HepG2 (cell line): ENCODE data around the gene TEKTIP1. TPM values are rescaled to one million over a fixed set of nuclear protein-coding genes. Genes with fewer than 3 reads are reported as not detected.

Experiments
- FOXA1 ChIP-seq, 2 experiments: fragments of 450-650 bp in 1 of 2; sonication (generic) in 1 of 2; formaldehyde crosslinking in 1 of 2; IDR thresholded peaks; 2 replicates each; pipeline versions ENCODE4 v1.4.0 to v1.6.1; 2016 to 2020; ENCODE audit warnings: missing genetic modification reagents in 1 of 2
- HINFP ChIP-seq: sonication (generic); formaldehyde crosslinking; IDR thresholded peaks from 2 replicates; pipeline ENCODE4 v1.4.0; 2020; ENCODE audit warnings: low read depth, mild to moderate bottlenecking, missing genetic modification reagents
- KLF6 ChIP-seq: IDR thresholded peaks from 2 replicates; pipeline ENCODE4 v1.8.0; 2016; ENCODE audit warnings: missing biosample characterization, missing genetic modification reagents
- MLXIP ChIP-seq: sonication (generic); formaldehyde crosslinking; IDR thresholded peaks from 2 replicates; pipeline ENCODE4 v1.9.0; 2021; ENCODE audit warnings: missing genetic modification reagents, borderline replicate concordance
- NFAT5 ChIP-seq: sonication (generic); formaldehyde crosslinking; IDR thresholded peaks from 2 replicates; pipeline ENCODE4 v1.4.0; 2020; ENCODE audit warnings: missing genetic modification reagents
- SP5 ChIP-seq: IDR thresholded peaks from 2 replicates; pipeline ENCODE4 v1.6.1; 2016; ENCODE audit warnings: low read depth, borderline replicate concordance
- TCF12 ChIP-seq, 2 experiments: fragments of 450-650 bp in 1 of 2; sonication (generic) in 1 of 2; formaldehyde crosslinking in 1 of 2; IDR thresholded peaks; 2 replicates each; pipeline versions ENCODE4 v1.6.1 to v1.8.0; 2017 to 2022; ENCODE audit warnings: antibody characterized with exemption in 1 of 2, mild to moderate bottlenecking in 1 of 2, missing genetic modification reagents in 1 of 2, moderate library complexity in 1 of 2
- ZBTB4 ChIP-seq: sonication (generic); formaldehyde crosslinking; IDR thresholded peaks from 2 replicates; pipeline ENCODE4 v1.4.0; 2020; ENCODE audit warnings: missing genetic modification reagents, mild to moderate bottlenecking, borderline replicate concordance
- ZNF225 ChIP-seq: sonication (generic); formaldehyde crosslinking; IDR thresholded peaks from 2 replicates; pipeline ENCODE4 v1.4.0; 2020; ENCODE audit warnings: mild to moderate bottlenecking, missing genetic modification reagents
- ZNF451 ChIP-seq: sonication (generic); formaldehyde crosslinking; IDR thresholded peaks from 2 replicates; pipeline ENCODE4 v1.5.0; 2020; ENCODE audit warnings: mild to moderate bottlenecking, missing genetic modification reagents
- ZNF576 ChIP-seq: sonication (generic); formaldehyde crosslinking; IDR thresholded peaks from 2 replicates; pipeline ENCODE4 v1.4.0; 2020; ENCODE audit warnings: mild to moderate bottlenecking, missing genetic modification reagents
- ZNF616 ChIP-seq: sonication (generic); formaldehyde crosslinking; IDR thresholded peaks from 2 replicates; pipeline ENCODE4 v1.5.0; 2020; ENCODE audit warnings: low read depth, mild to moderate bottlenecking, missing genetic modification reagents
- ZNF75D ChIP-seq: sonication (generic); formaldehyde crosslinking; IDR thresholded peaks from 2 replicates; pipeline ENCODE4 v1.8.1; 2023; ENCODE audit warnings: missing genetic modification reagents, mild to moderate bottlenecking, borderline replicate concordance
- ZNF841 ChIP-seq: sonication (generic); formaldehyde crosslinking; IDR thresholded peaks from 2 replicates; pipeline ENCODE4 v1.8.1; 2023; ENCODE audit warnings: missing genetic modification reagents, borderline replicate concordance
- ZNF850 ChIP-seq: sonication (generic); formaldehyde crosslinking; conservative IDR thresholded peaks from 2 replicates; pipeline ENCODE4 v1.9.0; 2021; ENCODE audit warnings: mild to moderate bottlenecking, missing genetic modification reagents
- polyA plus RNA-seq, 8 experiments: library from polyadenylated mRNA; depleted of rRNA in 3 of 8; stranded (reverse) in 7 of 8; unstranded in 1 of 8; fragments of >200 nt; fragmentation: Illumina TruSeq in 4 of 8; extraction: Trizol in 4 of 8; gene quantifications; 2 replicates each; pipeline versions ENCODE4 v1.2.1 to v1.2.3, GENCODE V29; 2011 to 2016; ENCODE audit warnings: low read depth in 4 of 8, missing spikeins in 1 of 8, mixed read lengths in 1 of 8; ENCODE audit not compliant: insufficient read depth in 1 of 8
- total RNA-seq, 5 experiments: library from RNA; depleted of rRNA; stranded (reverse); fragments of >200 nt; fragmentation: Illumina TruSeq; extraction: Trizol; gene quantifications; 2 replicates each; pipeline ENCODE4 v1.2.3, GENCODE V29; 2016; ENCODE audit warnings: low read depth in 1 of 5

Gene TEKTIP1
- total and polyA plus RNA-seq, 2 of the 13 experiments (the other 11 are each of a cell fraction or from before 2014, with no cell fraction given): not detected

- TF ChIP-seq HINFP (CRISPR knock-in tag): no peak
- no peak for TF ChIP-seq ZNF616 (CRISPR knock-in tag)
- no peak for TF ChIP-seq FOXA1 (IDR thresholded peaks at IDR 0.05)
- TF ChIP-seq FOXA1 (CRISPR knock-in tag; IDR thresholded peaks at IDR 0.05): 0 out of 2 replicates have a peak, but pooled peaks have one; percentile 4
- TF ChIP-seq ZNF225 (CRISPR knock-in tag): no peak
- TF ChIP-seq ZNF75D (CRISPR knock-in tag): no peak
- TF ChIP-seq MLXIP: no peak
- TF ChIP-seq ZNF841: no peak
- TF ChIP-seq TCF12 (IDR thresholded peaks at IDR 0.05): no peak
- 0 out of 2 replicates have a peak, but pooled peaks have one; percentile 0 for TF ChIP-seq TCF12 (CRISPR knock-in tag; IDR thresholded peaks at IDR 0.05)
- TF ChIP-seq ZNF850 (CRISPR knock-in tag): no peak
- TF ChIP-seq SP5: no peak
- TF ChIP-seq KLF6: no peak
- no peak for TF ChIP-seq ZNF451 (CRISPR knock-in tag)
- TF ChIP-seq ZNF576 (CRISPR knock-in tag): no peak
- no peak for TF ChIP-seq NFAT5
- no peak for TF ChIP-seq ZBTB4 (CRISPR knock-in tag)
Observed at GRCh38 chr19:3556978-3557460, 18.0 kb downstream of the TEKTIP1 start (continued).
